KMS-11 (cell line): ENCODE results near the gene KCTD2.
A peak's percentile ranks its signal among the peaks of the same experiment; 100 is the strongest.

ENCODE experiments used
- H2AFZ ChIP-seq: fragments of 200-600 bp; sonication (generic); 2 replicates; pipeline ENCODE4 v1.6.1; 2016; ENCODE audit warnings: antibody characterized with exemption, mixed run types, low read depth
- H3K27ac ChIP-seq: fragments of 200-600 bp; sonication (generic); 2 replicates; pipeline ENCODE4 v1.6.1; 2016; ENCODE audit warnings: mild to moderate bottlenecking, mixed run types
- H3K27me3 ChIP-seq: fragments of 200-600 bp; sonication (generic); 2 replicates; pipeline ENCODE4 v1.6.1; 2017; ENCODE audit warnings: mild to moderate bottlenecking, low read depth, mixed run types, moderate library complexity; ENCODE audit not compliant: insufficient read depth
- H3K36me3 ChIP-seq: fragments of 200-600 bp; sonication (generic); 2 replicates; pipeline ENCODE4 v1.6.1; 2017; ENCODE audit warnings: mild to moderate bottlenecking, mixed run types; ENCODE audit not compliant: insufficient read depth
- H3K4me1 ChIP-seq: fragments of 200-600 bp; sonication (generic); 2 replicates; pipeline ENCODE4 v1.6.1; 2016; ENCODE audit warnings: mild to moderate bottlenecking, low read depth, mixed run types; ENCODE audit not compliant: poor library complexity, severe bottlenecking
- H3K4me2 ChIP-seq: fragments of 200-600 bp; sonication (generic); 2 replicates; pipeline ENCODE4 v1.7.0; 2016; ENCODE audit warnings: mild to moderate bottlenecking, mixed run types
- H3K4me3 ChIP-seq: fragments of 200-600 bp; sonication (generic); IDR thresholded peaks from 2 replicates; pipeline ENCODE4 v1.6.1; 2017; ENCODE audit warnings: low read depth, low read length, mixed read lengths; ENCODE audit not compliant: insufficient read depth
- H3K79me2 ChIP-seq: fragments of 200-600 bp; sonication (generic); 2 replicates; pipeline ENCODE4 v1.6.1; 2016; ENCODE audit warnings: low read depth, mixed run types; ENCODE audit not compliant: insufficient read depth
- H3K9ac ChIP-seq: fragments of 200-600 bp; sonication (generic); 2 replicates; pipeline ENCODE4 v1.6.1; 2016; ENCODE audit warnings: mild to moderate bottlenecking, mixed run types
- H4K20me1 ChIP-seq: fragments of 200-600 bp; sonication (generic); 2 replicates; pipeline ENCODE4 v1.6.1; 2016; ENCODE audit warnings: mild to moderate bottlenecking, mixed run types; ENCODE audit not compliant: insufficient read depth
- TF ChIP-seq, protein P1 (sequence below): fragments of 200-600 bp; sonication (generic); conservative IDR thresholded peaks from 2 replicates; pipeline ENCODE4 v1.6.1; 2017; ENCODE audit warnings: low read depth, mild to moderate bottlenecking, antibody characterized with exemption, low read length, moderate library complexity, mixed read lengths

KCTD2 gene

DNA sequence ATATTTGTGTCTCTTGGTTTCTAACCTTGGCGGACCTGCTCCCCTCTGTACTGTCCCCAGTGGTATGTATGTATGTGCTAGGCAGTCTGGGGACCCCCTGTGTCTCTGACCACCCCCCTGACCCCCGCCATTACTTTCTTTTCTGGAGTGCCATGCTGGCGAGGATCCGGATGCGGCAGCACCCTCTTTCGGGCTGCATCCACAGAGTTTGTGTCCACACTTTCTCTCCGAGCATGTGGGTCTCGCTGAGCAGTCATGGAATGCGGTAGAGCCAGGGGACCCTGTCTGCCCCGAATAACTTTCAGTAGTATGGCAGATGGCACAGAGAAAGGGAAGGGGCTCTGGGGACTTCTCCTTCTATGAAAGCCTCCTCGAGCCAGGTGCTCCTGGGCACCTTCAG, 17.0 kb downstream of the KCTD2 start:
- no peaks in the 10 kb centered on the region for H3K27me3 ChIP-seq
- H3K27ac ChIP-seq, result peak overlapping the region; percentile 93; the same call in 1 of the 2 replicates
- H3K4me2 ChIP-seq, result no peak overlapping the region
- TF ChIP-seq, protein P1, sequence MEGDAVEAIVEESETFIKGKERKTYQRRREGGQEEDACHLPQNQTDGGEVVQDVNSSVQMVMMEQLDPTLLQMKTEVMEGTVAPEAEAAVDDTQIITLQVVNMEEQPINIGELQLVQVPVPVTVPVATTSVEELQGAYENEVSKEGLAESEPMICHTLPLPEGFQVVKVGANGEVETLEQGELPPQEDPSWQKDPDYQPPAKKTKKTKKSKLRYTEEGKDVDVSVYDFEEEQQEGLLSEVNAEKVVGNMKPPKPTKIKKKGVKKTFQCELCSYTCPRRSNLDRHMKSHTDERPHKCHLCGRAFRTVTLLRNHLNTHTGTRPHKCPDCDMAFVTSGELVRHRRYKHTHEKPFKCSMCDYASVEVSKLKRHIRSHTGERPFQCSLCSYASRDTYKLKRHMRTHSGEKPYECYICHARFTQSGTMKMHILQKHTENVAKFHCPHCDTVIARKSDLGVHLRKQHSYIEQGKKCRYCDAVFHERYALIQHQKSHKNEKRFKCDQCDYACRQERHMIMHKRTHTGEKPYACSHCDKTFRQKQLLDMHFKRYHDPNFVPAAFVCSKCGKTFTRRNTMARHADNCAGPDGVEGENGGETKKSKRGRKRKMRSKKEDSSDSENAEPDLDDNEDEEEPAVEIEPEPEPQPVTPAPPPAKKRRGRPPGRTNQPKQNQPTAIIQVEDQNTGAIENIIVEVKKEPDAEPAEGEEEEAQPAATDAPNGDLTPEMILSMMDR, result no peak
- no peaks in the 10 kb centered on the region for H4K20me1 ChIP-seq
- H3K9ac ChIP-seq, result no peak overlapping the region
- no peaks in the 10 kb centered on the region for H3K79me2 ChIP-seq
- H3K4me3 ChIP-seq, result no peak overlapping the region
- no peak overlapping the region for H2AFZ ChIP-seq
- peaks cover 2% of the 10 kb centered on the region; the same call in 1 of the 2 replicates for H3K36me3 ChIP-seq
- H3K4me1 ChIP-seq, result peaks cover 47% of the 10 kb centered on the region

DNA sequence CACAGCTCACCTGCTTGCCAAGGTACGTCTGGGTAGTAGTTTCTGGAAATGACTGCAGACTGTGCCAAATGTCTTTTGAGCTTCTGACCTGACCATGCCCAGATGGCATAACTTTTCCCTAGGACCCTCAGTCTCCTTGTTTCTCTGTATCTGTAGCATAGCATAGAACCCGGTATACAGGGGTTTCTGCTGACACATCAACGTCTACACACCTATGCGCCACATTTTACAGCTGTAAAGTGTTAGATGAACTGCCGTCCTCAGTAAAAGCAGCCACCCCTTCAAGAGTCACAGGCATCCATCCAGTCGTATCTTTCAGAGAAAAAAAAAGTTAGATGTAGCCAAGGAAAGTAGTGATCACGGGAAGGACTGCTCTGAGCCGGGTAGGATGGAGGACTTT, 17.4 kb downstream of the KCTD2 start:
- H3K4me1 ChIP-seq, result peaks cover 50% of the 10 kb centered on the region
- H3K4me3 ChIP-seq, result no peak overlapping the region
- no peak overlapping the region; the same call in 1 of the 2 replicates for H3K4me2 ChIP-seq
- H3K9ac ChIP-seq, result no peak overlapping the region
- no peaks in the 10 kb centered on the region for H3K27me3 ChIP-seq
- peak overlapping the region; percentile 93; the same call in 1 of the 2 replicates for H3K27ac ChIP-seq
- H3K36me3 ChIP-seq, result peaks cover 1% of the 10 kb centered on the region; the same call in 1 of the 2 replicates
- TF ChIP-seq, protein P1, result no peak
- no peaks in the 10 kb centered on the region for H3K79me2 ChIP-seq
- H2AFZ ChIP-seq, result no peak overlapping the region
- no peaks in the 10 kb centered on the region for H4K20me1 ChIP-seq

DNA sequence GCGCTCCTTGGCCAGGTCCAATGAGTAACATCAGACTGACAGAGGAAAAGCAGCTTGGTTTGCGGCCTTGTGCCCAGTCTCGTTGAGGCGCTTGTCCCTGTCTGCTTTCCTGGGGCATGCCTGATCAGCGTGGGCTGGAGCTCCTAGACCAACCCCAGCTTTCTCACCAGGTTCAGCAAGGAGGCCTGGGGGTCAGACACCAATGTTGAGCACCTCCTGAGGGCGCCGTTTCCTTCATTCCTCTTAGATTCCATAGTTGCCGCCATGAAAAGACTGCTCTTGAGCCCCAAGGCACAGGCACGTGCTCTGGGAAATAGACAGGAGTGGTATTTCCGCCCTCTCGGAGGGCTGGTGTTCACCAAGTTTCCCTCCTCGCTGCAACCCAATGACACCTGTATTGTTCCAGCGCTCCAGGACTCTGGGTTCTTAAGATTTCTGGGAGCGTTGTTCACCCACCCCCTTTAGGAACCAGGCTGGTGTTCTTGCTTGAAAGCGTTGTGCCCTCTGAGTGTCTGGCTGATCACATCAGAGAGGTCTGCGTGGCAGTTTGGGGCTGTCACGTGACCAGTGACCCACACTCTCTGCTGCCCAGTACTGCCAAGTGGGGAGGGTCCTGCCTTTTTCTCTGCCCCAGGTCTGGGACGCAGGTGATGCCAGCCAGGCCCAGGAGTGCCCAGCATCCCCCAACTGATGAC, 18.0 kb downstream of the KCTD2 start:
- no peaks in the 10 kb centered on the region; the same call in 1 of the 2 replicates for H3K36me3 ChIP-seq
- no peaks in the 10 kb centered on the region for H3K79me2 ChIP-seq
- no peaks in the 10 kb centered on the region for H3K27me3 ChIP-seq
- H3K27ac ChIP-seq, result peak overlapping the region; percentile 93
- peak overlapping the region; percentile 86 for H3K4me2 ChIP-seq
- peak overlapping the region; percentile 63 for H3K9ac ChIP-seq
- TF ChIP-seq, protein P1, result no peak
- peak overlapping the region; percentile 26; the same call in 1 of the 2 replicates for H2AFZ ChIP-seq
- no peaks in the 10 kb centered on the region for H4K20me1 ChIP-seq
- no peak overlapping the region for H3K4me3 ChIP-seq
- H3K4me1 ChIP-seq, result peaks cover 55% of the 10 kb centered on the region

DNA sequence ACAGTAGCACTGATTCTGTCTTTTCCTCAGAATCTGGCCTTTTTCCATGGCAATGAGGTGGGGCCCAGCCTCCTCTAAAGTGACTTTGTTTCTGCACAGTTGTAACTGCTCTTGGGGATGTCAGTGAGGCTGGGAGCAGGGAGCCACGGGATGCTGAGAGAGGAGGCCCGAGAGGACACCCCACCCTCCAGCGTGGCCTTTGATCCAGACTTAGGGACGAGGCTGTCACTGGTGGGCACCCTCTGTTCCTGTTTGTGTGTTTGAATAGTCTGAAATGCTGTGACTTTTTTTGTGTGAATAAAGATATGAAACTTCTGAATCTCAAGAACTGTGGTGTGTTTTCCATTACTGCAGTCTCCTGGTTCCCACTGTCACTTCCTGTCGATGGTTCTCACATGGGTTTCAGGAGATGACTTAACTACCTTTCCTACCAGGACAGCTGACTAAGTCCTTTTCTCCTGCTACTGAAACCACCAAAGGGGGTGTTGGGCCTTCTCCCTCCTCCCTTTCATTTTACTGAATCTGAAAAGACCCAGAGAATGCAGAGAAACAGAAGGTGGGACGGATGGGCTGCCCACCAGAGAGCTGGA, 18.6 kb downstream of the KCTD2 start:
- H4K20me1 ChIP-seq, result no peaks in the 10 kb centered on the region
- TF ChIP-seq, protein P1, result 0 out of 2 replicates have a peak, but pooled peaks have one; percentile 14
- no peaks in the 10 kb centered on the region; the same call in 1 of the 2 replicates for H3K36me3 ChIP-seq
- H3K27ac ChIP-seq, result peak overlapping the region; percentile 93
- no peaks in the 10 kb centered on the region for H3K27me3 ChIP-seq
- peak overlapping the region; percentile 86 for H3K4me2 ChIP-seq
- H3K9ac ChIP-seq, result peak overlapping the region; percentile 63
- no peaks in the 10 kb centered on the region for H3K79me2 ChIP-seq
- H3K4me1 ChIP-seq, result peaks cover 61% of the 10 kb centered on the region
- H3K4me3 ChIP-seq, result no peak overlapping the region
- H2AFZ ChIP-seq, result peak overlapping the region; percentile 26; the same call in 1 of the 2 replicates
